Fibroblast of lung (primary cell): ENCODE measurements around the gene ZNF827. TPM values are rescaled to one million over a fixed set of nuclear protein-coding genes. Genes with fewer than 3 reads are reported as not detected.

Experiments
- DNase-seq, 2 donors: peaks; one replicate each; pipeline versions ENCODE4 v3.0.0 to v3.0.0-alpha.2; 2010; ENCODE audit warnings: low read depth in 2 of 2
- H2AFZ ChIP-seq: 2 replicates; pipeline ENCODE4 v1.5.1; 2012; ENCODE audit warnings: low read length, control low read depth, inconsistent platforms
- H3K27ac ChIP-seq: 2 replicates; pipeline ENCODE4 v1.5.1; 2011; ENCODE audit warnings: low read length, control low read depth; ENCODE audit not compliant: insufficient read depth
- H3K27me3 ChIP-seq: 2 replicates; pipeline ENCODE4 v1.5.1; 2011; ENCODE audit warnings: mild to moderate bottlenecking, low read length; ENCODE audit not compliant: control insufficient read depth, insufficient read depth
- H3K36me3 ChIP-seq: 2 replicates; pipeline ENCODE4 v1.5.1; 2011; ENCODE audit warnings: low read length; ENCODE audit not compliant: control insufficient read depth, insufficient read depth
- H3K4me1 ChIP-seq: 2 replicates; pipeline ENCODE4 v1.5.1; 2011; ENCODE audit warnings: low read length; ENCODE audit not compliant: control insufficient read depth, insufficient read depth; ENCODE audit errors: extremely low read depth
- H3K4me2 ChIP-seq: 2 replicates; pipeline ENCODE4 v1.5.1; 2011; ENCODE audit warnings: low read length, control low read depth; ENCODE audit not compliant: insufficient read depth; ENCODE audit errors: extremely low read depth
- H3K4me3 ChIP-seq, 4 experiments: fragments of 200-600 bp in 1 of 4; sonication (generic) in 1 of 4; replicated peaks in 1 of 4; 2 replicates each; pipeline ENCODE4 v1.5.1; 2011 to 2016; ENCODE audit warnings: low read length in 4 of 4, low read depth in 3 of 4, mild to moderate bottlenecking in 3 of 4, control low read depth in 2 of 4, inconsistent platforms in 1 of 4, mixed read lengths in 1 of 4; ENCODE audit not compliant: insufficient read depth in 1 of 4; ENCODE audit errors: control extremely low read depth in 1 of 4
- H3K79me2 ChIP-seq: 2 replicates; pipeline ENCODE4 v1.5.1; 2012; ENCODE audit warnings: mild to moderate bottlenecking, low read length, inconsistent platforms; ENCODE audit not compliant: control insufficient read depth, insufficient read depth
- H3K9ac ChIP-seq: 2 replicates; pipeline ENCODE4 v1.5.1; 2011; ENCODE audit warnings: mild to moderate bottlenecking, low read length, control low read depth; ENCODE audit not compliant: insufficient read depth
- H3K9me3 ChIP-seq: 2 replicates; pipeline ENCODE4 v1.5.1; 2012; ENCODE audit warnings: low read depth, low read length; ENCODE audit not compliant: control insufficient read depth, insufficient read depth
- H4K20me1 ChIP-seq: 2 replicates; pipeline ENCODE4 v1.5.1; 2011; ENCODE audit warnings: low read length; ENCODE audit not compliant: control insufficient read depth, insufficient read depth; ENCODE audit errors: extremely low read depth
- CTCF ChIP-seq, 2 donors: IDR thresholded peaks in 1 of 2; conservative IDR thresholded peaks in 1 of 2; 1 replicate in 1 of 2; 2 replicates in 1 of 2; pipeline ENCODE4 v1.5.1; 2011 to 2012; ENCODE audit warnings: low read length in 2 of 2, control low read depth in 1 of 2, inconsistent platforms in 1 of 2, low read depth in 1 of 2, mild to moderate bottlenecking in 1 of 2
- EZH2 ChIP-seq: IDR thresholded peaks from 2 replicates; pipeline ENCODE4 v1.5.1; 2012; ENCODE audit warnings: low read length, control low read depth, mild to moderate bottlenecking; ENCODE audit errors: missing control alignments
- polyA plus RNA-seq, 2 donors: library from polyadenylated mRNA; depleted of rRNA in 1 of 2; stranded (reverse) in 1 of 2; unstranded in 1 of 2; fragments of >200 nt; gene quantifications; 2 replicates each; pipeline ENCODE4 v1.2.1, GENCODE V29; 2011 to 2012; ENCODE audit warnings: missing spikeins in 1 of 2
- total RNA-seq: library from RNA; depleted of rRNA; stranded (reverse); fragments of >200 nt; gene quantifications from 2 replicates; pipeline ENCODE4 v1.2.1, GENCODE V29; 2014

Gene ZNF827
- total and polyA plus RNA-seq, 2 donors (not counting 1 experiment from before 2014, with no cell fraction given): 5.8 to 7.1 TPM

DNA sequence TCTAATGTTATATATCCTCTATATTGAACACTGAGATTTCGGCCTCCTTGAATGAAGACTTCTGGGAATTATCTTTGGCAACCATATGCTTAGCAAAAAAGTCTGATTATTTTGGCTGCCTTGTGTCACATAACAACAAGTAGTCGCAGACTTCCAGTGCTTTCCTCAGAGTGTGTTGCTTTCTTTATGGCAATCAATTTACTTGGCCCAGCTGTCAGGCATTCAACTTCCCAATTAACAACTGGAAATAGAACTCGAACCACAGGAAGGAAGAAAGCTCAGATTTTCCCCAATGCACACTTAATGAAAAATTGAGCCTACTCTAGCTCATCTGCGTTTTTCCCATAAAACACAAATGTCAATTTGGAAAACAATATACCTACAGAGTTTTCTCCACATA is 71.6 kb downstream of the ZNF827 start:
- Histone ChIP-seq H3K4me3 (no peak overlapping the region), H3K27ac (no peak overlapping the region), H2AFZ (no peak overlapping the region), H3K9me3 (no peaks in the 10 kb centered on the region), H3K4me1 (peaks cover 2% of the 10 kb centered on the region), H3K36me3 (no peaks in the 10 kb centered on the region), H3K27me3 (no peaks in the 10 kb centered on the region), H4K20me1 (no peaks in the 10 kb centered on the region), H3K9ac (no peak overlapping the region), H3K4me2 (no peak overlapping the region), H3K79me2 (no peaks in the 10 kb centered on the region)
- no peak for TF ChIP-seq CTCF (conservative IDR thresholded peaks at IDR 0.05 in 1 of 2, IDR thresholded peaks at IDR 0.05 in 1 of 2; ENCODE audit: low read depth in 1 of 2, low read length in 2 of 2)
- TF ChIP-seq EZH2: no peak
- DNase-seq: no peak

DNA sequence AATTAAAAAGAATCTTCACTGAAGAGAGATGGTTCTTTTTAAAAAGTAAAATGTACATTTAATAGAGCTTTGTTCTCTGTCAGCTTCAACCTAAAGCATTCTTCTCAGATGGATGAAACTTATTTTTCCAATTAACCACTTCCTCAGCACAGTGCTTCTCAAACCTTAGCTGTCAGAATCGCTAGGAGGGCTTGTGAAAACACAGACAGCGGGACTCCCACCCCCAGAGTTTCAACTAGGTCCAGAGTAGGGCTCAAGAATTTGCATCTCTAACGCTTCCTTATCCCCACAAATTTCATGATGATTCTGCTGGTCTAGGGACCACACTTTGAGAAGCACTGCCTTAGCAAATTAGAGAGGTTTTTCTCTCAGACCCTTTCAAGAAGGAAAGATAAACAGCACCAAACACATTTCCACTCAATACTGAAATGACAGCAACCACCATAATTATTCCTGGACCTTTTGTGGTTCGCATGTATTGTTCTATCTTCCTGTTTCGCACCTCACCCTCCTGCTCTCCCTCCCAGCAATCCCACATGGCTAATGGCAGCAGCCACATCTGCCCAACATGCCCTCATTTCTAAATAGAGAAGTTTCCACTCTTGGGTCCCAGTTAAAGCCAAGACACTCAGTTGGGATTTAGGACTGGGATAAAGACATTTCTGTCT is 73.2 kb downstream of the ZNF827 start:
- Histone ChIP-seq H2AFZ (no peak overlapping the region), H3K36me3 (no peaks in the 10 kb centered on the region), H3K79me2 (no peaks in the 10 kb centered on the region), H3K4me3 (no peak overlapping the region), H3K4me1 (peaks cover 2% of the 10 kb centered on the region), H3K9me3 (no peaks in the 10 kb centered on the region), H3K27me3 (no peaks in the 10 kb centered on the region), H3K4me2 (no peak overlapping the region), H3K27ac (no peak overlapping the region), H3K9ac (no peak overlapping the region), H4K20me1 (no peaks in the 10 kb centered on the region)
- no peak for TF ChIP-seq CTCF (conservative IDR thresholded peaks at IDR 0.05 in 1 of 2, IDR thresholded peaks at IDR 0.05 in 1 of 2; ENCODE audit: low read depth in 1 of 2, low read length in 2 of 2)
- no peak for TF ChIP-seq EZH2
- DNase-seq: no peak

DNA sequence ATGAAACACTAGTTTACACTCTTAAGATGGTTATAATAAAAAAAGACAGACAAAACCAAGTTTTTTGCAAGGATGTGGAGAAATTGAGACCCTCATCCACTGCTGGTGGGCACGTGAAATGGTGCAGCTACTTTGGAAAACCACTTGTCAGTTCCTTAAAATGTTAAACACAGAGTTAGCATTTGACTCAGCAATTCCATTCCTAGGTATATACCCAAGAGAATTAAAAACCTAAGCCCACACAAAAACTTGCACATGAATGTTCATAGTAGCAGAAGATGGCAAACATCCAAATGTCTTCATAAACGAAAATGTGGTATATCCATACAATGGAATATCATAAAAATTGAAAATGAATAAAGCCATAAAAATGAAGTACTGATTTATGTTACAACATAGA is 75.4 kb downstream of the ZNF827 start:
- peaks cover 2% of the 10 kb centered on the region for H3K4me1 ChIP-seq
- H3K27ac ChIP-seq: no peak overlapping the region
- no peaks in the 10 kb centered on the region for H3K36me3 ChIP-seq
- no peak for TF ChIP-seq EZH2
- no peak for TF ChIP-seq CTCF (conservative IDR thresholded peaks at IDR 0.05 in 1 of 2, IDR thresholded peaks at IDR 0.05 in 1 of 2; ENCODE audit: low read depth in 1 of 2, low read length in 2 of 2)
- no peak overlapping the region for H3K4me2 ChIP-seq
- no peak overlapping the region for H3K9ac ChIP-seq
- no peak for DNase-seq
- no peaks in the 10 kb centered on the region for H3K79me2 ChIP-seq
- H3K9me3 ChIP-seq: no peaks in the 10 kb centered on the region
- no peak overlapping the region for H3K4me3 ChIP-seq
- H2AFZ ChIP-seq: no peak overlapping the region
- no peaks in the 10 kb centered on the region for H4K20me1 ChIP-seq
- H3K27me3 ChIP-seq: no peaks in the 10 kb centered on the region
